GM19351 (cell line): Measurements from ENCODE around the gene ATF7IP2.
"Not testable (repeated sequence)": the region's sequence is repeated elsewhere in the genome, so short reads cannot be mapped to it uniquely, and the experiment has no call there.

Experiments used
- ATAC-seq: cut with Tn5 transposase; IDR thresholded peaks from one replicate; pipeline ENCODE4 v1.9.1; 2021; ENCODE audit warnings: mild to moderate bottlenecking, moderate library complexity; ENCODE audit not compliant: unreplicated experiment

The ATF7IP2 gene

GRCh38 chr16:10505286-10505685 lies 119.4 kb downstream of the ATF7IP2 start:
- ATAC-seq, result not testable (repeated sequence)

- peak; percentile 92 for ATAC-seq
These were observed 123.7 kb downstream of the ATF7IP2 start for GRCh38 chr16:10509534-10510025.

- no peak for ATAC-seq
These were observed 124.4 kb downstream of the ATF7IP2 start for GRCh38 chr16:10510279-10510678.

- ATAC-seq, result no peak
These were observed 126.0 kb downstream of the ATF7IP2 start for GRCh38 chr16:10511829-10512228.

- no peak for ATAC-seq
These were observed 128.7 kb downstream of the ATF7IP2 start for GRCh38 chr16:10514369-10515055.

GRCh38 chr16:10517868-10518267 lies 132.0 kb downstream of the ATF7IP2 start:
- no peak for ATAC-seq

GRCh38 chr16:10518479-10519041 lies 132.7 kb downstream of the ATF7IP2 start:
- ATAC-seq, result no peak

- no peak for ATAC-seq
These were observed 133.4 kb downstream of the ATF7IP2 start for GRCh38 chr16:10519297-10519696.

GRCh38 chr16:10519929-10520868 lies 134.3 kb downstream of the ATF7IP2 start:
- ATAC-seq, result no peak

- no peak for ATAC-seq
These were observed 135.2 kb downstream of the ATF7IP2 start for GRCh38 chr16:10520869-10521578.

GRCh38 chr16:10521681-10522274 lies 135.9 kb downstream of the ATF7IP2 start:
- ATAC-seq, result no peak

- ATAC-seq, result no peak
These were observed 137.1 kb downstream of the ATF7IP2 start for GRCh38 chr16:10522966-10523365.

GRCh38 chr16:10525214-10525825 lies 139.5 kb downstream of the ATF7IP2 start:
- no peak for ATAC-seq

GRCh38 chr16:10526962-10527361 lies 141.1 kb downstream of the ATF7IP2 start:
- no peak for ATAC-seq

GRCh38 chr16:10528635-10529034 lies 142.8 kb downstream of the ATF7IP2 start:
- no peak for ATAC-seq

- ATAC-seq, result no peak
These were observed 144.2 kb downstream of the ATF7IP2 start for GRCh38 chr16:10529895-10530669.

GRCh38 chr16:10530685-10531084 lies 144.8 kb downstream of the ATF7IP2 start:
- ATAC-seq, result no peak

GRCh38 chr16:10531582-10531981 lies 145.7 kb downstream of the ATF7IP2 start:
- no peak for ATAC-seq
